ENCODE results near the gene CCL13. TPM values are rescaled to one million over a fixed set of nuclear protein-coding genes. Genes with fewer than 3 reads are reported as not detected.

The CCL13 gene
- total RNA-seq = not detected

DNA sequence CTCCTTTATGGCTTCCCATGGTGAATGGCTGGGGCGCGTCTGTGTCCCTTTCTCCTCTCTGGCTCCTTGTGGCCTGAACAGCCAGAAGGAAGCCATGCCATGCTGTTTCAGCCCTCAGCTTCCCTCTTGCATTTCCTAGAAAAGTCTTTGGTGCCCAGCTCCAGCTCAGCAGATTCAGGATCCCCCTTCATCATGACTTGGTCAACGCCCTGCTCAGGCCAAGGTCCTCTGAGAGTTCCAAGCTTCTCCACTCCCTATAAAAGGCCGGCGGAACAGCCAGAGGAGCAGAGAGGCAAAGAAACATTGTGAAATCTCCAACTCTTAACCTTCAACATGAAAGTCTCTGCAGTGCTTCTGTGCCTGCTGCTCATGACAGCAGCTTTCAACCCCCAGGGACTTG, at the start of gene CCL13:
Gene CCL13, plus strand, starts transcription at position 287 of the 400 bp plus-strand sequence. Its CDS starts 47 bp downstream, at position 334.
- TF ChIP-seq, protein P1, sequence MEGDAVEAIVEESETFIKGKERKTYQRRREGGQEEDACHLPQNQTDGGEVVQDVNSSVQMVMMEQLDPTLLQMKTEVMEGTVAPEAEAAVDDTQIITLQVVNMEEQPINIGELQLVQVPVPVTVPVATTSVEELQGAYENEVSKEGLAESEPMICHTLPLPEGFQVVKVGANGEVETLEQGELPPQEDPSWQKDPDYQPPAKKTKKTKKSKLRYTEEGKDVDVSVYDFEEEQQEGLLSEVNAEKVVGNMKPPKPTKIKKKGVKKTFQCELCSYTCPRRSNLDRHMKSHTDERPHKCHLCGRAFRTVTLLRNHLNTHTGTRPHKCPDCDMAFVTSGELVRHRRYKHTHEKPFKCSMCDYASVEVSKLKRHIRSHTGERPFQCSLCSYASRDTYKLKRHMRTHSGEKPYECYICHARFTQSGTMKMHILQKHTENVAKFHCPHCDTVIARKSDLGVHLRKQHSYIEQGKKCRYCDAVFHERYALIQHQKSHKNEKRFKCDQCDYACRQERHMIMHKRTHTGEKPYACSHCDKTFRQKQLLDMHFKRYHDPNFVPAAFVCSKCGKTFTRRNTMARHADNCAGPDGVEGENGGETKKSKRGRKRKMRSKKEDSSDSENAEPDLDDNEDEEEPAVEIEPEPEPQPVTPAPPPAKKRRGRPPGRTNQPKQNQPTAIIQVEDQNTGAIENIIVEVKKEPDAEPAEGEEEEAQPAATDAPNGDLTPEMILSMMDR (IDR thresholded peaks at IDR 0.05) = no peak
- Histone ChIP-seq H3K9me3 (no peaks in the 10 kb centered on the region), H3K36me3 (no peaks in the 10 kb centered on the region), H3K27me3 (no peaks in the 10 kb centered on the region), H3K4me3 (no peak within 1 kb of the TSS), H3K27ac (no peak within 1 kb of the TSS), H3K4me1 (no peaks in the 10 kb centered on the region)
- intact Hi-C loops (cut with DNase I) = no loop called here
- DNase-seq (ENCODE audit: low spot score in 2 of 2) = no peak

DNA sequence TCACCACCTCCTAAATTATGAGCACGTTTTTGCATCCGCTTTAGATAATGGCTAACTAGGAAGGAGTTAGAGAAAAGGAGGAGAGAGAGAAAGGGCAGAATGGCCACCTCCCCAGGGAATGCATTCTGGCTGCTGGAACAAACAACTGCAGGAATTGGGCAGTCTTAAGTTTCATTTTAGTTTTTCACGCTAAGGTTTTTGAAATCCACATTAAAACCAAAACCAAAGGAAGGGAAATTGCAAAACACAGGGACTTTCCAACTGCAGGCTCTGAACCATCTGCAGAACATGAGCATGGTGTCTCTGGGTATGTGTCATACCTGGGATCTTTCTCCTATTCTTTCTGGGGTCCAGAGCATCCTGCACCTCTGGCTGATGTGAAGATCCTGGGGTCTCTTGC, 49.2 kb upstream of the CCL13 start:
- H3K9me3 ChIP-seq = no peaks in the 10 kb centered on the region
- TF ChIP-seq, protein P1 (IDR thresholded peaks at IDR 0.05) = no peak
- H3K36me3 ChIP-seq = no peaks in the 10 kb centered on the region
- H3K4me3 ChIP-seq = no peak overlapping the region
- peaks cover 0 to 5% of the 10 kb centered on the region in 2 donors for H3K4me1 ChIP-seq
- intact Hi-C loops (cut with DNase I) = loop anchor here (1.0 to 5.0 kb wide), 3 partner anchors 54 to 107 kb away; no protein-coding TSS in a partner anchor
- no peaks in the 10 kb centered on the region for H3K27me3 ChIP-seq
- DNase-seq (ENCODE audit: low spot score in 2 of 2) = no peak
- H3K27ac ChIP-seq = no peak overlapping the region

DNA sequence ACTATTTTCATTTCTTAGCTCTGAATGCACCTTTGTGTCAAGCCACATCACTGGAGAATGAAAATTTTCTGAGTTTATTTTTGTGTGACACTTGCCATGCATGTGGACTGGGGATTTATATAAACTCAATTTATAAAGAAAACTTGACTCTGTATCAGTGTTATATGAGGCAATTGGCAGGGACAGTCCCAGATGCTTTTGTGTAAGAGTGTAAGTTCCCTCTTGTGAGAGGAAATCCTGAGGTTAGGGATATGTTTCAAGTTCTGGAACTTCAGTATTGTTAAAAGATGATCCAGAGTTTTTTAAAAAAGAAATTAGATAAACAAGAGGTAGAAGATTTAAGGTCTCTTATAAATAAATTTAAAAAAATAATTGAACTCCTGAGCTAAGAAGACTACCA, 47.9 kb upstream of the CCL13 start:
- TF ChIP-seq, protein P1 (IDR thresholded peaks at IDR 0.05) = no peak
- no peaks in the 10 kb centered on the region for H3K36me3 ChIP-seq
- H3K4me1 ChIP-seq = peaks cover 0 to 8% of the 10 kb centered on the region in 2 donors
- no peaks in the 10 kb centered on the region for H3K9me3 ChIP-seq
- no peak overlapping the region for H3K4me3 ChIP-seq
- no peak overlapping the region for H3K27ac ChIP-seq
- intact Hi-C loops (cut with DNase I) = loop anchor here (5.0 kb wide), 1 partner anchor 61 kb away; no protein-coding TSS in a partner anchor
- DNase-seq (ENCODE audit: low spot score in 2 of 2) = no peak
- no peaks in the 10 kb centered on the region for H3K27me3 ChIP-seq

DNA sequence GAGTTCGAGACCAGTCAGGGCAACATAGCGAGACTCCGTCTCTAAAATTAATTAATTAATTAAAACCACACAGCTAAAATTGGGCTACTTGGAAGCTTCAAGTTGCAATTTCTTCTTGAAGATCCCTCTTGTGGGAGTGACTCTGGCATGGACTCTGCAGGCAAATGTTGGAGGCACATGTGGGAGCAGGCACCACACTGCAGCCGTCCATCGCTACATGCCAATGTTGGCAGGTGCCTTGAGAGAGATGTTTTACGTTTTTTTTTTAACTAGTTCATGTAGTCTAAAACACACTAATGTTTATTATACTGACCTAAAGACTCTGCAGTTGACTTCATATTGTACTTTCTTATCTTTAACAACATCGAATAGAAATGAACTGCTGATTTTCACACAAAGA, 45.0 kb upstream of the CCL13 start:
- Histone ChIP-seq H3K27ac (no peak overlapping the region), H3K9me3 (no peaks in the 10 kb centered on the region), H3K4me1 (peaks cover 2 to 17% of the 10 kb centered on the region in 2 donors), H3K4me3 (no peak overlapping the region), H3K36me3 (no peaks in the 10 kb centered on the region), H3K27me3 (no peaks in the 10 kb centered on the region)
- no peak for DNase-seq (ENCODE audit: low spot score in 2 of 2)
- intact Hi-C loops (cut with DNase I) = loop anchor here (5.0 kb wide), 1 partner anchor 54 kb away; the partner anchor contains the start of gene CCL2
- TF ChIP-seq, protein P1 (IDR thresholded peaks at IDR 0.05) = no peak

DNA sequence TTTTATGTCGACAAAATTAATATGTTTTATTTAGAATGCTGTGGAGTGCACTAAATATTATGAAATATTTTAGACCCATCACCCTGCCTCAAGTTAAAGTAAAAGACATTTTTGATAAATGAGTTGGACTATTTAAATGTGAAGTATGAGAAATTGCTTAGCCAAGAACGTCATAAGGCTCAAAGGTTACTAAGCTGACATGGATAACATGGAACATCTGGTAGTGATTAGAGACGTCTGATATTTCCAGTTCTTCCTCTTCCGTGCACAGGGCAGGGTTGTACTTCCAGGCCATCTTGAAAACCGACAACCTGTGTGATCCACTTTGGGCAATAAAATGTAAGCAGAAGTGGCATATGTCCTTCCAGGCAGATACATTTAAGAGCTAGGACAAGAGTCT, 44.2 kb upstream of the CCL13 start:
- intact Hi-C loops (cut with DNase I) = loop anchor here (5.0 kb wide), 1 partner anchor 55 kb away; the partner anchor contains the start of gene CCL2

More for the DNA sequence above, 44.2 kb upstream of the CCL13 start:
- Histone ChIP-seq H3K9me3 (no peaks in the 10 kb centered on the region), H3K36me3 (no peaks in the 10 kb centered on the region), H3K4me3 (no peak overlapping the region), H3K4me1 (peaks cover 2 to 17% of the 10 kb centered on the region in 2 donors), H3K27ac (no peak overlapping the region), H3K27me3 (no peaks in the 10 kb centered on the region)
- TF ChIP-seq, protein P1 (IDR thresholded peaks at IDR 0.05) = no peak
- no peak for DNase-seq (ENCODE audit: low spot score in 2 of 2)
